ENCODE data around the gene AHCTF1.

DNA sequence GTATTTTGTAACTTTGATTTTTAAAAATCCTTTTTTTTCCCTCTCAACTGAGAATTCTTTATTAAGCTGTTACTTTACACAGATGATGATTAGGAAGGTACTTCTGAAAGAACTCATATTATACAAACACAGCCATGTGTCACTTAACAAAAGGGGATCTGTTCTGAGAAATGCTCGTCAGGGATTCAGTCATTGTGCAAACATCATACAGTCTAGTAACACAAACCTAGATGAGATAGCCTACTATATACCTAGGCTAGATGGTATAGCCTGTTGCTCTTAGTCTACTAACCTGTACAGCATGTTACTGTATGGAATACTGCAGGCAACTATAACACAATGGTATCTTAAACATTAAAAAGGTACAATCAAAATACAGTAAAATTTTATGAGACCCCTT, 24.9 kb downstream of the AHCTF1 start:
- TF ChIP-seq NRF1 (IDR thresholded peaks at IDR 0.05; ENCODE audit: low read depth, low read length) (no peak), GTF2F1 (IDR thresholded peaks at IDR 0.05; ENCODE audit: borderline replicate concordance, low read depth, low read length) (no peak), JUN (IDR thresholded peaks at IDR 0.05; ENCODE audit: low read depth, low read length) (no peak), RAD21 (IDR thresholded peaks at IDR 0.05 in 1 of 2, conservative IDR thresholded peaks at IDR 0.05 in 1 of 2; ENCODE audit: low read depth in 2 of 2, low read length in 2 of 2) (no peak), PHF8 (conservative IDR thresholded peaks at IDR 0.05; ENCODE audit: low read depth, low read length) (no peak), POLR2AphosphoS5 (IDR thresholded peaks at IDR 0.05; ENCODE audit: low read depth, low read length) (no peak), RNF2 (IDR thresholded peaks at IDR 0.05; ENCODE audit: borderline replicate concordance, low read depth, low read length, missing control alignments, poor library complexity, severe bottlenecking) (no peak), POLR2A (IDR thresholded peaks at IDR 0.05; ENCODE audit: control extremely low read depth in 1 of 2, low read depth in 2 of 2, low read length in 2 of 2) (no peak)
- TF ChIP-seq, protein P1, sequence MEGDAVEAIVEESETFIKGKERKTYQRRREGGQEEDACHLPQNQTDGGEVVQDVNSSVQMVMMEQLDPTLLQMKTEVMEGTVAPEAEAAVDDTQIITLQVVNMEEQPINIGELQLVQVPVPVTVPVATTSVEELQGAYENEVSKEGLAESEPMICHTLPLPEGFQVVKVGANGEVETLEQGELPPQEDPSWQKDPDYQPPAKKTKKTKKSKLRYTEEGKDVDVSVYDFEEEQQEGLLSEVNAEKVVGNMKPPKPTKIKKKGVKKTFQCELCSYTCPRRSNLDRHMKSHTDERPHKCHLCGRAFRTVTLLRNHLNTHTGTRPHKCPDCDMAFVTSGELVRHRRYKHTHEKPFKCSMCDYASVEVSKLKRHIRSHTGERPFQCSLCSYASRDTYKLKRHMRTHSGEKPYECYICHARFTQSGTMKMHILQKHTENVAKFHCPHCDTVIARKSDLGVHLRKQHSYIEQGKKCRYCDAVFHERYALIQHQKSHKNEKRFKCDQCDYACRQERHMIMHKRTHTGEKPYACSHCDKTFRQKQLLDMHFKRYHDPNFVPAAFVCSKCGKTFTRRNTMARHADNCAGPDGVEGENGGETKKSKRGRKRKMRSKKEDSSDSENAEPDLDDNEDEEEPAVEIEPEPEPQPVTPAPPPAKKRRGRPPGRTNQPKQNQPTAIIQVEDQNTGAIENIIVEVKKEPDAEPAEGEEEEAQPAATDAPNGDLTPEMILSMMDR (IDR thresholded peaks at IDR 0.05; ENCODE audit: control extremely low read depth in 1 of 3, insufficient read depth in 1 of 3, low read depth in 1 of 3, low read length in 3 of 3), result no peak
- TF ChIP-seq, protein P2, sequence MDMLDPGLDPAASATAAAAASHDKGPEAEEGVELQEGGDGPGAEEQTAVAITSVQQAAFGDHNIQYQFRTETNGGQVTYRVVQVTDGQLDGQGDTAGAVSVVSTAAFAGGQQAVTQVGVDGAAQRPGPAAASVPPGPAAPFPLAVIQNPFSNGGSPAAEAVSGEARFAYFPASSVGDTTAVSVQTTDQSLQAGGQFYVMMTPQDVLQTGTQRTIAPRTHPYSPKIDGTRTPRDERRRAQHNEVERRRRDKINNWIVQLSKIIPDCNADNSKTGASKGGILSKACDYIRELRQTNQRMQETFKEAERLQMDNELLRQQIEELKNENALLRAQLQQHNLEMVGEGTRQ (IDR thresholded peaks at IDR 0.05; ENCODE audit: low read length), result no peak
